ENCODE measurements around the gene PLEKHG4B.

DNA sequence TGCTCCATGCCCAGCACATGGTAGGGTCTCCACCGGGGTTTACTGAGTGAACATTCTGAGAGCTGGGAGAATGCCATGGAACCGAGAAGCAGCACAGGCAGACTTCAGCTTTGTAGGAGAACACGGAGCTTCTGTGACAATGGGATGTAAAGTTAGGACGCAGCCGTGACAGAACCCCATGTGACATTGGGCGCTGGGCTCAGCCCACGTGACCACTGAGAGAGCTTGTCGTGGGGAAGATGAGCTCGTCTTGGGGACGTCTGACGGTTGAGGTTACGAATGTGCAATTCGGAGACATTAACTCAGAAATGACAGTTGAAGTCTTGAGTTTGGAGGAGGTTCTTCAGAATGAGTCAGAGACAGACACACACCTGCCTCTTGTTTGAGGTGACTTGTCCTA, 139.7 kb downstream of the PLEKHG4B start:
- TF ChIP-seq, protein P1, sequence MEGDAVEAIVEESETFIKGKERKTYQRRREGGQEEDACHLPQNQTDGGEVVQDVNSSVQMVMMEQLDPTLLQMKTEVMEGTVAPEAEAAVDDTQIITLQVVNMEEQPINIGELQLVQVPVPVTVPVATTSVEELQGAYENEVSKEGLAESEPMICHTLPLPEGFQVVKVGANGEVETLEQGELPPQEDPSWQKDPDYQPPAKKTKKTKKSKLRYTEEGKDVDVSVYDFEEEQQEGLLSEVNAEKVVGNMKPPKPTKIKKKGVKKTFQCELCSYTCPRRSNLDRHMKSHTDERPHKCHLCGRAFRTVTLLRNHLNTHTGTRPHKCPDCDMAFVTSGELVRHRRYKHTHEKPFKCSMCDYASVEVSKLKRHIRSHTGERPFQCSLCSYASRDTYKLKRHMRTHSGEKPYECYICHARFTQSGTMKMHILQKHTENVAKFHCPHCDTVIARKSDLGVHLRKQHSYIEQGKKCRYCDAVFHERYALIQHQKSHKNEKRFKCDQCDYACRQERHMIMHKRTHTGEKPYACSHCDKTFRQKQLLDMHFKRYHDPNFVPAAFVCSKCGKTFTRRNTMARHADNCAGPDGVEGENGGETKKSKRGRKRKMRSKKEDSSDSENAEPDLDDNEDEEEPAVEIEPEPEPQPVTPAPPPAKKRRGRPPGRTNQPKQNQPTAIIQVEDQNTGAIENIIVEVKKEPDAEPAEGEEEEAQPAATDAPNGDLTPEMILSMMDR (conservative IDR thresholded peaks at IDR 0.05; ENCODE audit: low read depth, low read length): no peak
- TF ChIP-seq POLR2A (IDR thresholded peaks at IDR 0.05; ENCODE audit: low read depth, low read length) (no peak), RFX5 (IDR thresholded peaks at IDR 0.05; ENCODE audit: low read depth, low read length) (no peak), MXI1 (IDR thresholded peaks at IDR 0.05; ENCODE audit: borderline replicate concordance, low read depth, low read length) (no peak)

Data from IMR-90 (cell line).